Small intestine (tissue), 7 donors: ENCODE results near the gene RGL2. TPM values are rescaled to one million over a fixed set of nuclear protein-coding genes. Genes with fewer than 3 reads are reported as not detected.
A peak's percentile ranks its signal among the peaks of the same experiment; 100 is the strongest.

Experiments
- DNase-seq, 2 donors: peaks; one replicate each; pipeline versions ENCODE4 v3.0.0 to v3.0.0-alpha.2; 2013
- FAIRE-seq: peaks from 2 replicates; lab custom pipeline; 2012; peaks lifted over from hg19 to GRCh38; lab: Jason Lieb, UNC
- H3K27ac ChIP-seq, 3 donors: one replicate each; pipeline ENCODE4 v1.5.1; 2013; ENCODE audit warnings: low read length in 2 of 3, mild to moderate bottlenecking in 2 of 3, control low read depth in 1 of 3, inconsistent platforms in 1 of 3, low read depth in 1 of 3, moderate library complexity in 1 of 3
- H3K27me3 ChIP-seq, 3 donors: one replicate each; pipeline ENCODE4 v1.6.1; 2013; ENCODE audit warnings: low read length in 3 of 3, inconsistent platforms in 1 of 3; ENCODE audit not compliant: control insufficient read depth in 3 of 3, insufficient read depth in 3 of 3
- H3K36me3 ChIP-seq, 3 donors: one replicate each; pipeline ENCODE4 v1.6.1; 2013; ENCODE audit warnings: low read length in 3 of 3, inconsistent platforms in 1 of 3, low read depth in 1 of 3, mild to moderate bottlenecking in 1 of 3, moderate library complexity in 1 of 3; ENCODE audit not compliant: control insufficient read depth in 3 of 3, insufficient read depth in 2 of 3
- H3K4me1 ChIP-seq, 3 donors: one replicate each; pipeline ENCODE4 v1.6.1; 2013; ENCODE audit warnings: low read length in 2 of 3, inconsistent platforms in 1 of 3, low read depth in 1 of 3, mild to moderate bottlenecking in 1 of 3, moderate library complexity in 1 of 3; ENCODE audit not compliant: control insufficient read depth in 3 of 3, insufficient read depth in 2 of 3
- H3K4me3 ChIP-seq, 3 donors: one replicate each; pipeline ENCODE4 v1.5.1; 2013; ENCODE audit warnings: low read length in 3 of 3, control low read depth in 1 of 3, inconsistent platforms in 1 of 3, low read depth in 1 of 3, mild to moderate bottlenecking in 1 of 3, moderate library complexity in 1 of 3
- H3K9me3 ChIP-seq, 2 donors: one replicate each; pipeline ENCODE4 v1.6.1; 2013; ENCODE audit warnings: low read depth in 1 of 2, low read length in 1 of 2; ENCODE audit not compliant: control insufficient read depth in 2 of 2, insufficient read depth in 1 of 2
- WGBS, 3 donors: extraction: QIAGEN DNeasy Blood & Tissue Kit; methylation state at CpG; one replicate each; pipeline ENCODE4 v1.1.7; 2013; 5-methylcytosine and 5-hydroxymethylcytosine counted together
- polyA plus RNA-seq, 4 donors: library from polyadenylated mRNA; stranded (reverse) in 3 of 4; unstranded in 1 of 4; fragments of 200-250 nt in 3 of 4; fragments of 120-200 nt in 1 of 4; gene quantifications; one replicate each; pipeline versions ENCODE4 v1.2.1 to v1.2.3, GENCODE V29; 2013
- donor health status: healthy with polysubstance abuse.
- donor health status: control.
- donor health status: control.
- donor health status: Bipolar disorder and iron deficiency.
- donor health status: healthy.

Gene RGL2
- polyA plus RNA-seq, 4 donors = 13.2 to 69.8 (median 25.2) TPM

DNA sequence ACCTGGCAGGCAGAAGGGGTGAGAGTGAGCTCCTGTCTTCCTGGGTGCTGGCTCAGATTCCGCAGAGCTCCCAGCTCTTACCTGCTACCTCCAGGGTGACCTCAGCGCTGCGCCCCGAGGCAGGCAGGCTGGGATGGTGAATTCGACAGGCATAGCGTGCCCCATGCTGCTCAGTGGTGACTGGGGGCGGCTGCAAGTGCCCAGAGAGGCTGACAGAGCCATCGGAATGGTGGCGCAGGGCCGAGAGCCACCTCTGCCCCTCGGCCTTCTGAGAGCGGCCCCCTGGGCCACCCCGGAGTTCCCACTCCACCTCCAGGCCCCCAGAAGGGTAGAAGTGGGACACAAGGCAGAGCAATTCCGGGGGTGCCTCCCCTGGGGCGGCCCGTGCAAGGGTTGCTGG, 5.5 kb upstream of the RGL2 start:
- DNase-seq = no peak
- H3K27ac ChIP-seq = no peak overlapping the region
- no peaks in the 10 kb centered on the region for H3K9me3 ChIP-seq
- no peak overlapping the region for H3K4me3 ChIP-seq
- no peak for FAIRE-seq
- WGBS, 3 donors = 90 to 91% (median 90%) methylated on average over 12 to 16 of the region's 16 CpGs
- peaks cover 8 to 55% (median 18%) of the 10 kb centered on the region in 3 donors for H3K36me3 ChIP-seq
- no peaks in the 10 kb centered on the region for H3K27me3 ChIP-seq
- peaks cover 0 to 4% (median 0%) of the 10 kb centered on the region in 3 donors for H3K4me1 ChIP-seq

DNA sequence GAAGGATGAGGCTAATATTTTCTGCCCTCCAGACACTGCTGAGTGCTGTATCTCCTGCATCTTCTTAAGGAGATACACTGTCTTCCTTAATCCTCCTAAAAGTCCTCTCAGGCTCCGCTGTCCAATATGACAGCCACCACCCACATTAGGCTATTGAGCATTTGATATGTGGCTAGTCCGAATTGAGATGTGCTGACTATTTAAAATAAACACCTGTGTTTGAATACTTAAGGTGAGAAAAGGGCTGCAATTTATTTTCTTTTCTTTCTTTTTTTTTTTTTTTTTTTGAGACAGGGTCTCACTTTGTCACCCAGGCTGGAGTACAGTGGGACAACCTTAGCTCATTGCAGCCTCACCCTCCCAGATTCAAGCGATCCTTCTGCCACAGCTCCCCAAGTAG, 3.1 kb upstream of the RGL2 start:
- WGBS, 3 donors = 94 to 95% (median 94%) methylated on average over 3 of the region's 3 CpGs
- Histone ChIP-seq H3K27ac (no peak overlapping the region), H3K9me3 (no peaks in the 10 kb centered on the region), H3K4me1 (peaks cover 0 to 7% (median 0%) of the 10 kb centered on the region in 3 donors), H3K27me3 (no peaks in the 10 kb centered on the region), H3K4me3 (no peak overlapping the region), H3K36me3 (peaks cover 8 to 45% (median 18%) of the 10 kb centered on the region in 3 donors)
- no peak for FAIRE-seq
- DNase-seq = no peak

DNA sequence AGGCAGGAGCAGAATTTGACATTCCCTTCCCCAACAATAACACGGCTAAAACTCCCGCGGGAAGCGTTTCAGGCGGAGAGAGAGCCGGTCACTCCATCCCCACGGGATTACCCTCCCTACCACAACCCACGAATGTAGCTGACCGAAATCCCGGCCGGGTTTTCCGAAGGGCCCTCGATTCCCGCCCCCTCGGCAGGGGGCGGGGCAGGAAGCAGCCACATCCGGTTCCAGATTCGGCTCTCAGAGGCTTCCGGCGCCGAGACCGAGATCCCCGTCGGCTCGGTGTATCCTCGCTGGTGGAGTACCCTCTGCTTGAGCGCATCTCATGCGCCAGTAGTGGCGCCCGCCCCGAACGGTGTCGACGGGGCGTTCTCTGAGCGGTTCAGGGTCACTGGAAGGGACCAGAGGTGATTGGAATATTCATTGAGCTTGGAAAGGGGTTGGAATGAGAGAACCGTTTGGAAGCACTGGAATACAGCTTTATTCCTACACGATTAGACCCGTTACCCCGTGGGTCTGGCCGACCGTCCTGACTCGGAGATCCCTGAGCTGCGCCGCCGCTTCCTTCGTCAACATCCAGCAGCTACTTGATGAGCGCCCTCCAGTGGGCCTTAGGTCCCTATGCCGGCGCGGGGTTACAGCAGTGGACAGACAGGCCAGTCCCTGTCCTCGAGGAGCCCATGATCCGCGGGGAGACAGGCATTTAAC, 649 bp upstream of the RGL2 start:
- Histone ChIP-seq H3K9me3 (no peaks in the 10 kb centered on the region), H3K4me1 (peaks cover 0 to 9% (median 0%) of the 10 kb centered on the region in 3 donors), H3K27ac (peak overlapping the region; percentile 95 to 99 (median 98)), H3K4me3 (peak overlapping the region; percentile 72 to 92 (median 73)), H3K36me3 (peaks cover 7 to 53% (median 9%) of the 10 kb centered on the region in 3 donors), H3K27me3 (no peaks in the 10 kb centered on the region)
- WGBS, 3 donors = 0% methylated on average over 54 of the region's 54 CpGs
- no peak for FAIRE-seq
- peak; percentile 91 to 95 for DNase-seq

DNA sequence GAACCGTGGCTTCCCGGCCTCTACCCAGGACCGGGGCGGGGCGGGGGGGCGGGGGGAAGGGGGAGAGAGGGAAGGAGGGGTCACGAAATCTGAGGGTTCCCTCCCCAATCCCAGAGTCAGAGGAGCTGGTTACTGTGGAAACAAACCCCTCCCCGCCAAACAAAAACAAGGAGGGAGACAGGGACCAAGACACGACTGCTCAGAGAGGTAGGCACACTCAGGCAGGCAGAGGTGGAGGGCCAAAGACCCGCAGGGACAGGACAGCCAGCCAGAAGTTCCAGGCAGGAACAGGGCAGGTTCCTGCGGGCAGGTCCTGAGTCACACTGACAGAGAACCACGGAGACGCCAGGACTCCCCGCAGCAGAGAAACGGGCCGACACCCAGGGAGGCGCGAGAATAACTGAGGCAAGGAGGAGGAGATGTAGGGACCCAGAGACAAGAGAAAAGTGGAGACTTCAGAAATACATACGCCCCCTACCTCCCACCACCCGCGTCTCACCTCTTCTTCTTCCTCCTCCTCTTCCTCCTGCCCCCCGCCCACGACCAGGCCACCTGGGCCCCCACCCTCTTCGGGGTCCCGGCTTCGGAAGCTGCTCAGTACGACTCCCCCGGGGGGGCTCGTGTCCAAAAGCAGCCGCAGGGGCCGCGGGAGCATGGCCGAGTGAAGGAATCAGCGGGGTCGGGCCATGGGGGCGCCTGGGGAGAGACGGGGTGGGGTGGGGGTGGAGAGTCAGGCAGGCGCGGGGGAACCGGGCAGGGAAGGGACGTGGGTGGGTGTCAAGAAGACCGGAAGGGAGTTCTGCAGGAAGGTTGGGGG, 578 bp downstream of the RGL2 start:
- Histone ChIP-seq H3K4me3 (peak overlapping the region; percentile 72 to 92 (median 73)), H3K27ac (peak overlapping the region; percentile 95 to 99 (median 98)), H3K9me3 (no peaks in the 10 kb centered on the region), H3K27me3 (no peaks in the 10 kb centered on the region), H3K36me3 (peaks cover 0 to 54% (median 5%) of the 10 kb centered on the region in 3 donors), H3K4me1 (peaks cover 0 to 9% (median 0%) of the 10 kb centered on the region in 3 donors)
- no peak for FAIRE-seq
- peak; percentile 48 to 79 for DNase-seq
- WGBS, 3 donors = 1 to 3% (median 1%) methylated on average over 29 to 42 of the region's 42 CpGs

DNA sequence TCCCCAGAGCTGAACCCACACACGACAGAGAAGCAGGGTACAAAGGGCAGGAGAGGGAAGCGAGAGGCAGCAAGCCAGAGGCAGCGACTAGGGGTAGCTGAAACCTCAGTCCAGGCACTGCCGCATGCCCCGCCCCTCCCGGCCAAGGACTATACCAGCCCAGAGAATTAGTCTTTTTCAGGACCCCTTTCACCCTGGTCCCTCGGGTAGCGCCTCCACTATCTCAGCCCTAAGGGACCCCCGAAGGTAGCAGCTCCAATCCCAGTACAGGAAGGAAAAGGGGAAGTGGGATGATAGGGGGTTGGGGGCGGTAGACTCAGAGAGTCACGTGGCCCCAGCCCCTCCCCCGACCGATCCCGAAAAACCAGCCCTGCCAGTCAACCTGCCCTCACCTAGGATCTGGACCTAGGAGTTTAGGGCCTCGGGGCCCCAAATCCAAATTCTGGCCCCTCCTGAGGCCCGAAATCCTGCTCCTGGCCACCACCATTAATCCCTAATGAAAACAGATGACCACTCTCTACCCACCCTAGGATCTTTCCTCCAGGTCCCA, 1.3 kb downstream of the RGL2 start:
- Histone ChIP-seq H3K27ac (peak overlapping the region in 2 of 3 donors; percentile 40 to 74), H3K9me3 (no peaks in the 10 kb centered on the region), H3K4me3 (peak overlapping the region; percentile 72 to 92 (median 73)), H3K4me1 (peaks cover 0 to 9% (median 0%) of the 10 kb centered on the region in 3 donors), H3K36me3 (peaks cover 0 to 51% (median 5%) of the 10 kb centered on the region in 3 donors), H3K27me3 (no peaks in the 10 kb centered on the region)
- no peak for FAIRE-seq
- 5 to 12% (median 7%) methylated on average over 15 to 16 of the region's 16 CpGs for WGBS, 3 donors
- DNase-seq = peak; percentile 34 to 73

DNA sequence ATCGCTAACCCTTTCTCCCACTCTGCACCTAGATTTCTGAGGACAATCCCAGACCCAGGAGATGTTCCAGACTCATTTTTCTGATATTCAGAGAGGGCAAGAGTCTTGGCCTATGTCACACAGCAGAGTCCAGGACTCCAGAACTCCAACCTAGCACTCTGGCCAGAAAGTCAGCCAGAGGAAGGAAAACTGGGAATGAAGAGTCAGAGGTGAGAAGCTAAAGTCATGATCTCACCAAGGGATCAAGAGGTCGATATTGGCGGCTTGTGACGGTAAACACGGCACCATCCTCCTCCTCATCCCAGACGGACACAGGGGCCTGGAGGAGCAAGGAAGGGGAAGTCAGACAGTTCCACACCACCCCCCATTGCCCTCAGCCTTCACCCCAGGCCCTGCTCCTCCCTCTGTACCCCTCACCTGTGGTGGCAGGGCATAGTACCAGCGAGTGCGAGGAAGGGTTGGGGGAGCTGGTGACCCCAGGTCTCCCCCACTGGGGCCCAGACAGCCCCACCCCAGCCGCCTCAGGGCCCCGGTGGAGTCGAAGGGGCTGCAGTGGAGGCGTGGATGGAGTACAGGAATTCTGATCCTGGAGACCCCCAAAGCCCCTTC, 1.8 kb downstream of the RGL2 start:
- peak in 1 of 2 donors; percentile 30 for DNase-seq
- no peaks in the 10 kb centered on the region for H3K9me3 ChIP-seq
- peaks cover 0 to 52% (median 5%) of the 10 kb centered on the region in 3 donors for H3K36me3 ChIP-seq
- H3K4me3 ChIP-seq = peak overlapping the region in 2 of 3 donors; percentile 73 to 92
- FAIRE-seq = no peak
- no peaks in the 10 kb centered on the region for H3K27me3 ChIP-seq
- H3K27ac ChIP-seq = peak overlapping the region in 1 of 3 donors; percentile 74
- WGBS, 3 donors = 35 to 55% (median 53%) methylated on average over 10 to 12 of the region's 12 CpGs
- H3K4me1 ChIP-seq = peaks cover 0 to 9% (median 0%) of the 10 kb centered on the region in 3 donors

DNA sequence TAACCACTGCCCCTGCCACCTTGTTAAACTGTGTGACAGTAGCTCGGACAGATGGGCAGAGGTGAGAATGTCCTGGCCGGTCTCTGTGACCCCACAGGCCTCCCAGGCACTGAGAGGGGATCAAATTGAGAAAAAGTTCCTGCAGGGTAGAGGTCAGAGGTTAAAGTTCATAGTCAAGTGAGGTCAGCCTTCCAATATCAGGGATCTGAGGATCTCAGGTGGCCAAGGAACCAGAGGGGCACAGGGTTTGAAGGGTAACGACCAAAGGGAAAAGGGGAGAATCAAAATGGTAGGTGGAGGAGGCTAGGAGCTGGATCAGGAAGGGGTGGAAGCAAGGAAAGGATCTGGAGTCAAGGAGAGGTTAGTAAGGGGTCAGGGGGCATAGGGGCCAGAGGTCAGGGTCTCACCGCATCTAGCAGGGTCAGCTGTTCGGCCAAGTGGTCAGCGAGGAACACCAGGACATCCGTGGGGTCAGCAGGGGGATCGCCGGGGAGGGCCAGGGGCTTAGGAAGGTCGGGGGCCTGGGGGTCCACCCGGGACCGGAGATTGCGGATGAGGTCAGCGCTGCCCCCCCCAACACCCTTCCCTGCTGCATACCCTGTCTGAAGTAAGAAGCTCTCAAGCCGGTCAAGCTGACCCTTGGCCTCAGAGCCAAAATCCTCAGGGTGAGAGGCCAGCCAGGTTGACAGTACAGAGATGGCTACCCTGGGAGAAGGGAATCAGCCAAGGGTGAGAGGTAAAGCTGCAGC, 2.9 kb downstream of the RGL2 start:
- H3K27me3 ChIP-seq = no peaks in the 10 kb centered on the region
- H3K4me3 ChIP-seq = no peak overlapping the region
- H3K27ac ChIP-seq = no peak overlapping the region
- FAIRE-seq (no peak), DNase-seq (no peak)
- no peaks in the 10 kb centered on the region for H3K9me3 ChIP-seq
- H3K4me1 ChIP-seq = peaks cover 0 to 9% (median 0%) of the 10 kb centered on the region in 3 donors
- WGBS, 3 donors = 85 to 90% (median 88%) methylated on average over 12 to 15 of the region's 15 CpGs
- H3K36me3 ChIP-seq = peaks cover 0 to 52% (median 5%) of the 10 kb centered on the region in 3 donors
